HG02571 (cell line): ENCODE results near the gene C3orf33.
A peak's percentile ranks its signal among the peaks of the same experiment; 100 is the strongest.
"Not testable (repeated sequence)": the region's sequence is repeated elsewhere in the genome, so short reads cannot be mapped to it uniquely, and the experiment has no call there.

Experiments used
- ATAC-seq: cut with Tn5 transposase; IDR thresholded peaks from one replicate; pipeline ENCODE4 v1.9.1; 2021; ENCODE audit warnings: mild to moderate bottlenecking, moderate library complexity; ENCODE audit not compliant: unreplicated experiment

C3orf33 gene

GRCh38 chr3:155805802-155806618 lies at the start of gene C3orf33:
Gene C3orf33 (minus strand): TSS chr3:155806278. CDS start chr3:155806252, 26 bp downstream.
- ATAC-seq, result peak; percentile 98

- peak; percentile 94 for ATAC-seq
These were observed 48.3 kb upstream of the C3orf33 start, which contains the start of gene SLC33A1 for GRCh38 chr3:155854141-155854940. Gene SLC33A1 (minus strand): TSS chr3:155854427. CDS start chr3:155853997, 430 bp downstream.

GRCh38 chr3:155853214-155854140 lies 47.4 kb upstream of the C3orf33 start:
- peak; percentile 16 for ATAC-seq

- ATAC-seq, result no peak
These were observed 46.3 kb upstream of the C3orf33 start for GRCh38 chr3:155852341-155852740.

- not testable (repeated sequence) for ATAC-seq
These were observed 43.3 kb upstream of the C3orf33 start for GRCh38 chr3:155849404-155849803.

- no peak for ATAC-seq
These were observed 41.9 kb upstream of the C3orf33 start for GRCh38 chr3:155847993-155848392.

- no peak for ATAC-seq
These were observed 40.0 kb upstream of the C3orf33 start for GRCh38 chr3:155846119-155846518.

- ATAC-seq, result no peak
These were observed 37.5 kb upstream of the C3orf33 start for GRCh38 chr3:155843569-155843968.

GRCh38 chr3:155835341-155836071 lies 29.4 kb upstream of the C3orf33 start:
- ATAC-seq, result no peak

- not testable (repeated sequence) for ATAC-seq
These were observed 22.5 kb upstream of the C3orf33 start for GRCh38 chr3:155828490-155829098.

GRCh38 chr3:155815030-155815545 lies 9.0 kb upstream of the C3orf33 start:
- ATAC-seq, result no peak

GRCh38 chr3:155813224-155813623 lies 7.1 kb upstream of the C3orf33 start:
- ATAC-seq, result not testable (repeated sequence)

GRCh38 chr3:155809181-155809580 lies 3.1 kb upstream of the C3orf33 start:
- ATAC-seq, result no peak

GRCh38 chr3:155807823-155808222 lies 1.7 kb upstream of the C3orf33 start:
- no peak for ATAC-seq

GRCh38 chr3:155805204-155805801 lies 775 bp downstream of the C3orf33 start:
- ATAC-seq, result peak; percentile 15

GRCh38 chr3:155804323-155804722 lies 1.8 kb downstream of the C3orf33 start:
- no peak for ATAC-seq

- no peak for ATAC-seq
These were observed 13.5 kb downstream of the C3orf33 start for GRCh38 chr3:155792532-155792931.

GRCh38 chr3:155791190-155791589 lies 14.9 kb downstream of the C3orf33 start:
- ATAC-seq, result no peak
